A673 (cell line): ENCODE measurements around the gene SDC4. TPM values are rescaled to one million over a fixed set of nuclear protein-coding genes. Genes with fewer than 3 reads are reported as not detected.

Experiments used
- BruUV-seq: library from RNA; stranded (reverse); fragments of 400-500 nt; replicated peaks from 2 replicates; lab custom pipeline; 2021; lab: Mats Ljungman, UMichigan
- CTCF ChIA-PET: fragments of 300-600 bp; sonication (Branson Sonifier 250); formaldehyde crosslinking; loops from one replicate; lab custom pipeline; 2022; ENCODE audit warnings: antibody characterized with exemption; lab: Charles Lee
- POLR2A ChIA-PET: fragments of 300-600 bp; sonication (Branson Sonifier 250); formaldehyde crosslinking; loops from one replicate; lab custom pipeline; 2022; ENCODE audit warnings: antibody characterized with exemption; ENCODE audit not compliant: low non-redundant PET; lab: Charles Lee
- DNase-seq: peaks from one replicate; pipeline ENCODE4 v3.0.0-alpha.2; 2015; ENCODE audit warnings: low spot score
- H3K27ac ChIP-seq: fragments of 200-600 bp; sonication (generic); 2 replicates; pipeline ENCODE4 v1.5.1; 2016; ENCODE audit warnings: mixed run types, low read depth, mild to moderate bottlenecking, mixed read lengths, antibody characterized with exemption, low read length; ENCODE audit not compliant: poor library complexity, severe bottlenecking
- H3K27me3 ChIP-seq: fragments of 200-600 bp; sonication (generic); replicated peaks from 2 replicates; pipeline ENCODE4 v1.6.1; 2017; ENCODE audit warnings: mixed run types, low read depth, mild to moderate bottlenecking, mixed read lengths, antibody characterized with exemption, low read length; ENCODE audit not compliant: insufficient read depth, poor library complexity
- H3K36me3 ChIP-seq: fragments of 200-600 bp; sonication (generic); 2 replicates; pipeline ENCODE4 v1.6.1; 2016; ENCODE audit warnings: mixed run types, mild to moderate bottlenecking, mixed read lengths, antibody characterized with exemption, low read length; ENCODE audit not compliant: insufficient read depth, poor library complexity, severe bottlenecking
- H3K4me1 ChIP-seq: fragments of 200-600 bp; sonication (generic); 2 replicates; pipeline ENCODE4 v1.6.1; 2017; ENCODE audit warnings: mixed run types, mild to moderate bottlenecking, mixed read lengths, antibody characterized with exemption, low read length; ENCODE audit not compliant: insufficient read depth, poor library complexity, severe bottlenecking
- H3K4me3 ChIP-seq: fragments of 200-600 bp; sonication (generic); 2 replicates; pipeline ENCODE4 v1.5.1; 2016; ENCODE audit warnings: low read depth, mixed run types, mild to moderate bottlenecking, mixed read lengths, low read length; ENCODE audit not compliant: poor library complexity, severe bottlenecking
- H3K9me3 ChIP-seq: fragments of 200-600 bp; sonication (generic); 2 replicates; pipeline ENCODE4 v1.6.1; 2016; ENCODE audit warnings: mixed run types, low read depth, mild to moderate bottlenecking, mixed read lengths, antibody characterized with exemption, low read length; ENCODE audit not compliant: poor library complexity, severe bottlenecking
- EZH2 ChIP-seq: fragments of 200-600 bp; sonication (generic); IDR thresholded peaks from 2 replicates; pipeline ENCODE4 v1.6.1; 2017; ENCODE audit warnings: borderline replicate concordance, low read depth, mild to moderate bottlenecking, mixed read lengths, antibody characterized with exemption, low read length; ENCODE audit not compliant: poor library complexity, severe bottlenecking
- intact Hi-C: fragments of 100-400 bp; cut with micrococcal nuclease; formaldehyde crosslinking; loops from one replicate; pipeline ENCODE4 v1.10.0; 2022; ENCODE audit not compliant: unreplicated experiment
- total RNA-seq: library from RNA; stranded (reverse); gene quantifications from 2 replicates; pipeline ENCODE4 v1.2.3, GENCODE V29; 2021
- TF ChIP-seq, protein P1 (sequence below): fragments of 300-800, 200-600 bp; sonication (generic); conservative IDR thresholded peaks from 2 replicates; pipeline ENCODE4 v1.5.1; 2017; ENCODE audit warnings: low read depth, mild to moderate bottlenecking, antibody characterized with exemption, low read length, moderate library complexity, mixed read lengths

Gene SDC4
- total RNA-seq, 1 experiment from 2014 or later = 16.3 TPM

DNA sequence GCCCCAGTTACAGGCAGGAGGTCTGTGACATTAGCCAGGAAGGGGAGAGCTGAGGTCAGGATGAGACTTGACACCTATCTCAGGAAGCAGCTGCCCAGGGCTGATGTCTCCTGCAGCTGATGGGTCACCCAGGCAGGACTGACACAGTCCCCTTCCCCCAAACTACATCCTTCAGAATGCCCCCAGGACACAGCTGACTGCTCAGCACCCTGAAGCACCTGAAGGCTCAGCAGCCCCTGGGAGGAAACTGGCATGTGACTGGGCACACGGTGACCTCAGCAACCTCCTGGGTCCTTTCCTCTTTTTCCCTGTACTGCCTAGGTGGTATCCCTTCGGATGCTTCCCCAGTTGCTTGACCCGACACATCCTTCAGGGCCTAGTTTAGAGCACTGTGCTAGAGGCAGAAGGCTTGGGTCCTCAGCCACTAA, 1.9 kb downstream of the SDC4 start:
- CTCF ChIA-PET = no interaction called here
- Histone ChIP-seq H3K27ac (no peak overlapping the region), H3K4me3 (no peak overlapping the region), H3K36me3 (no peaks in the 10 kb centered on the region), H3K9me3 (no peaks in the 10 kb centered on the region), H3K4me1 (peaks cover 47% of the 10 kb centered on the region), H3K27me3 (no peaks in the 10 kb centered on the region)
- TF ChIP-seq, protein P1, sequence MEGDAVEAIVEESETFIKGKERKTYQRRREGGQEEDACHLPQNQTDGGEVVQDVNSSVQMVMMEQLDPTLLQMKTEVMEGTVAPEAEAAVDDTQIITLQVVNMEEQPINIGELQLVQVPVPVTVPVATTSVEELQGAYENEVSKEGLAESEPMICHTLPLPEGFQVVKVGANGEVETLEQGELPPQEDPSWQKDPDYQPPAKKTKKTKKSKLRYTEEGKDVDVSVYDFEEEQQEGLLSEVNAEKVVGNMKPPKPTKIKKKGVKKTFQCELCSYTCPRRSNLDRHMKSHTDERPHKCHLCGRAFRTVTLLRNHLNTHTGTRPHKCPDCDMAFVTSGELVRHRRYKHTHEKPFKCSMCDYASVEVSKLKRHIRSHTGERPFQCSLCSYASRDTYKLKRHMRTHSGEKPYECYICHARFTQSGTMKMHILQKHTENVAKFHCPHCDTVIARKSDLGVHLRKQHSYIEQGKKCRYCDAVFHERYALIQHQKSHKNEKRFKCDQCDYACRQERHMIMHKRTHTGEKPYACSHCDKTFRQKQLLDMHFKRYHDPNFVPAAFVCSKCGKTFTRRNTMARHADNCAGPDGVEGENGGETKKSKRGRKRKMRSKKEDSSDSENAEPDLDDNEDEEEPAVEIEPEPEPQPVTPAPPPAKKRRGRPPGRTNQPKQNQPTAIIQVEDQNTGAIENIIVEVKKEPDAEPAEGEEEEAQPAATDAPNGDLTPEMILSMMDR = no peak
- TF ChIP-seq EZH2 = no peak
- intact Hi-C loops = no loop called here
- POLR2A ChIA-PET = interaction anchor here (0.5 kb wide), 1 partner anchor 181 kb away, joined by 9 read pairs; no protein-coding TSS in a partner anchor
- BruUV-seq = no TSS peak
- DNase-seq = no peak

DNA sequence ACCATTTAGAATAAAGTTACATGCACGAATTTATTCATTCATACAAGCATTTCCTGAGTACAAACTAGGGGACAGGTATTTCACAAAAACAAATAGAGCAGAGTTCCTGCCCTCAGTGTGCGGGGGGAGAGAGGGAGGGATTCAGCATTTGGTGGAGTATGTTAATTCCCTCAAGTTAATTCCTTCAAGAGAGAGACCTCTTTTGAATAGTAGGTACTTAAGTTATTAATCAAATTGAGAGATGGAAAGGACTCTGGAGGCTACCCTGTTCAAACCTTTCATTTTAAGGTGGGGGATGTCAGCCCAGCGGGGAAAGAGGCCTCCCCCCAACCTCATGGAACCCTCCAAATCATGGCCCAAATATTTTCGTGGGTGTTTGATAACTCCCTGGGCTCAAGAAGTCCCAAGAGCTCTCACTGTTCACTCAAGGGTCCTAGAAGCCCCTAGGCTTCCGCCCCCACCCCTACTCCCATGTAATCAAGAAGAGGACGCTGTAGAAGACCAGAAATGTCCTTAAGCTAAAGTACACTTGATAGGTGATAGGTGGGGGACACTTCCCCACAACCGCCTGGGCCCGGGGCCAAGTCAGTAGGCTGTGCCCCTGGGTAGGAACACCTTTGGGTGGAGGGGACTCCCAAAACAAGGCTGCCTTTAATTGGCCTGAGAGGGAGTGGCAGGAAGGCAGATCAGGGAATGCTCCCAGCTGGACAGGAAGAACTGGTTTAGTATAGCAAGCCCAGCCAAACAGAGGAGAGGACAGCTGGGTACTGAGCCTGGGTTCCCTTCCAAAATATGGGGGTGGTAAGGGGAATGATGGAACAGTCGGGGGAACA, 2.9 kb downstream of the SDC4 start:
- TF ChIP-seq, protein P1 = no peak
- no peak for TF ChIP-seq EZH2
- H3K27me3 ChIP-seq = no peaks in the 10 kb centered on the region
- H3K27ac ChIP-seq = no peak overlapping the region
- POLR2A ChIA-PET = no interaction called here
- no TSS peak for BruUV-seq
- H3K4me3 ChIP-seq = no peak overlapping the region
- CTCF ChIA-PET = no interaction called here
- peaks cover 47% of the 10 kb centered on the region for H3K4me1 ChIP-seq
- no peak for DNase-seq
- H3K36me3 ChIP-seq = no peaks in the 10 kb centered on the region
- intact Hi-C loops = no loop called here
- H3K9me3 ChIP-seq = no peaks in the 10 kb centered on the region

GRCh38 chr20:45344168-45344860, 3.9 kb downstream of the SDC4 start:
- ChIA-PET POLR2A (no interaction called here), CTCF (interaction anchor here (0.6 to 0.8 kb wide), 3 partner anchors 18 to 94 kb away, joined by 3 to 4 read pairs (median 3); no protein-coding TSS in a partner anchor)
- peak; percentile 60 for DNase-seq
- H3K4me3 ChIP-seq = no peak overlapping the region
- intact Hi-C loops = no loop called here
- no peak for TF ChIP-seq EZH2
- TF ChIP-seq, protein P1 = no peak
- peaks cover 47% of the 10 kb centered on the region for H3K4me1 ChIP-seq
- H3K9me3 ChIP-seq = no peaks in the 10 kb centered on the region
- peak overlapping the region; percentile 24 for H3K27ac ChIP-seq
- BruUV-seq = no TSS peak
- H3K36me3 ChIP-seq = peaks cover 4% of the 10 kb centered on the region
- H3K27me3 ChIP-seq = no peaks in the 10 kb centered on the region
